Thyroid gland (tissue), 4 donors: ENCODE measurements around the gene LLGL1. TPM values are rescaled to one million over a fixed set of nuclear protein-coding genes. Genes with fewer than 3 reads are reported as not detected.
A peak's percentile ranks its signal among the peaks of the same experiment; 100 is the strongest.

Experiments used
- DNase-seq, 2 donors: peaks; one replicate each; pipeline ENCODE4 v3.0.0-alpha.2; 2019
- H3K27ac ChIP-seq, 3 donors: fragments of 200-600 bp; sonication (generic); 1 replicate in 2 of 3; 2 replicates in 1 of 3; pipeline ENCODE4 v1.5.1; 2016 to 2019; ENCODE audit warnings: mild to moderate bottlenecking in 1 of 3, moderate library complexity in 1 of 3
- H3K27me3 ChIP-seq: fragments of 200-600 bp; sonication (generic); one replicate; pipeline ENCODE4 v1.5.1; 2019
- H3K36me3 ChIP-seq, 2 donors: fragments of 200-600 bp; sonication (generic); one replicate each; pipeline ENCODE4 v1.5.1; 2016 to 2019
- H3K4me1 ChIP-seq, 2 donors: fragments of 200-600 bp; sonication (generic); one replicate each; pipeline ENCODE4 v1.5.1; 2017 to 2019
- H3K4me3 ChIP-seq, 3 donors: fragments of 200-600 bp; sonication (generic); replicated peaks in 1 of 3; 1 replicate in 2 of 3; 2 replicates in 1 of 3; pipeline ENCODE4 v1.5.1; 2016; ENCODE audit warnings: mild to moderate bottlenecking in 1 of 3
- H3K9me3 ChIP-seq: fragments of 200-600 bp; sonication (generic); one replicate; pipeline ENCODE4 v1.5.1; 2017
- CTCF ChIP-seq, 6 experiments: fragments of 200-600 bp in 3 of 6; fragments of 450-650 bp in 3 of 6; sonication (generic) in 3 of 6; IDR thresholded peaks; one replicate each; pipeline ENCODE4 v1.5.1; 2016 to 2019; ENCODE audit warnings: antibody characterized with exemption in 6 of 6, mild to moderate bottlenecking in 2 of 6, inconsistent platforms in 1 of 6, moderate library complexity in 1 of 6
- POLR2A ChIP-seq, 2 donors: fragments of 450-650 bp; IDR thresholded peaks; one replicate each; pipeline ENCODE4 v1.6.1; 2017; ENCODE audit warnings: antibody characterized with exemption in 2 of 2, mild to moderate bottlenecking in 2 of 2, moderate library complexity in 1 of 2
- WGBS, 2 donors: methylation state at CpG; one replicate each; pipeline ENCODE4 v1.1.5; 2017; 5-methylcytosine and 5-hydroxymethylcytosine counted together
- intact Hi-C: fragments of 100-400 bp; cut with DNase I; formaldehyde crosslinking; loops from one replicate; pipeline ENCODE4 v1.15.1; 2023
- total RNA-seq, 4 donors: library from RNA; depleted of rRNA; stranded (reverse); fragments of >200 nt; gene quantifications; one replicate each; pipeline ENCODE4 v1.2.3, GENCODE V29; 2016

LLGL1 gene
- total RNA-seq, 4 donors from 2014 or later: 14.5 to 19.4 (median 17.5) TPM

GRCh38 chr17:18257982-18258355 lies 32.5 kb downstream of the LLGL1 start:
- Histone ChIP-seq H3K27me3 (no peaks in the 10 kb centered on the region), H3K27ac (peak overlapping the region; percentile 84 to 97 (median 95)), H3K4me3 (peak overlapping the region; percentile 38 to 99 (median 62)), H3K36me3 (peaks cover 24 to 32% of the 10 kb centered on the region in 2 donors), H3K4me1 (peaks cover 38 to 50% of the 10 kb centered on the region in 2 donors), H3K9me3 (no peaks in the 10 kb centered on the region)
- intact Hi-C loops: loop anchor here (5.0 kb wide), 1 partner anchor 59 kb away; the partner anchor contains the start of gene SMCR8
- no peak for TF ChIP-seq CTCF (IDR thresholded peaks at IDR 0.05)
- peak in 1 of 2 donors; percentile 6 for TF ChIP-seq POLR2A (IDR thresholded peaks at IDR 0.05)
- 0% methylated on average over 8 to 9 of the region's 16 CpGs for WGBS, 2 donors
- DNase-seq: peak; percentile 83

GRCh38 chr17:18258356-18259038 lies 33.1 kb downstream of the LLGL1 start, which contains the start of gene FLII:
Gene FLII (minus strand): TSS chr17:18258738. CDS start chr17:18258690, 48 bp downstream.
- peak within 1 kb of the TSS; percentile 38 to 99 (median 62) for H3K4me3 ChIP-seq
- H3K36me3 ChIP-seq: peaks cover 24 to 32% of the 10 kb centered on the region in 2 donors
- DNase-seq: peak; percentile 56 to 64
- TF ChIP-seq POLR2A (IDR thresholded peaks at IDR 0.05) (peak; percentile 84 to 86), CTCF (IDR thresholded peaks at IDR 0.05) (no peak)
- H3K4me1 ChIP-seq: peaks cover 38 to 50% of the 10 kb centered on the region in 2 donors
- 5% methylated on average over 22 of the region's 71 CpGs; no CpG with 5 or more reads in 1 of the 2 donors for WGBS, 2 donors
- intact Hi-C loops: loop anchor here (5.0 kb wide), 1 partner anchor 59 kb away; the partner anchor contains the start of gene SMCR8
- no peaks in the 10 kb centered on the region for H3K9me3 ChIP-seq
- H3K27ac ChIP-seq: peak within 1 kb of the TSS; percentile 84 to 97 (median 95)
- H3K27me3 ChIP-seq: no peaks in the 10 kb centered on the region

- no peak for TF ChIP-seq POLR2A (IDR thresholded peaks at IDR 0.05)
- no peak for TF ChIP-seq CTCF (IDR thresholded peaks at IDR 0.05)
- intact Hi-C loops: loop anchor here (5.0 kb wide), 1 partner anchor 58 kb away; the partner anchor contains the start of gene SMCR8
- H3K4me1 ChIP-seq: peaks cover 38 to 50% of the 10 kb centered on the region in 2 donors
- H3K4me3 ChIP-seq: peak overlapping the region in 1 of 3 donors; percentile 67
- DNase-seq: no peak
- no peaks in the 10 kb centered on the region for H3K27me3 ChIP-seq
- H3K36me3 ChIP-seq: peaks cover 24 to 32% of the 10 kb centered on the region in 2 donors
- H3K27ac ChIP-seq: peak overlapping the region; percentile 43 to 96 (median 92)
- no peaks in the 10 kb centered on the region for H3K9me3 ChIP-seq
- WGBS, 2 donors: 75% methylated on average over 21 of the region's 22 CpGs
Observed at GRCh38 chr17:18259621-18260331, 34.3 kb downstream of the LLGL1 start.

- peak; percentile 98 for DNase-seq
- TF ChIP-seq CTCF (IDR thresholded peaks at IDR 0.05) (peak in 1 of 6 experiments; percentile 13), POLR2A (IDR thresholded peaks at IDR 0.05) (peak in 1 of 2 donors; percentile 81)
- Histone ChIP-seq H3K27ac (peak within 1 kb of the TSS; percentile 92 to 99 (median 96)), H3K9me3 (no peaks in the 10 kb centered on the region), H3K36me3 (peaks cover 31 to 32% of the 10 kb centered on the region in 2 donors), H3K4me1 (peaks cover 38 to 50% of the 10 kb centered on the region in 2 donors), H3K27me3 (no peaks in the 10 kb centered on the region), H3K4me3 (peak within 1 kb of the TSS; percentile 44 to 89 (median 67))
- 1% methylated on average over 31 of the region's 72 CpGs; no CpG with 5 or more reads in 1 of the 2 donors for WGBS, 2 donors
- intact Hi-C loops: no loop called here
Observed at GRCh38 chr17:18260332-18261145, 35.1 kb downstream of the LLGL1 start, which contains the start of gene MIEF2. Gene MIEF2 (plus strand): TSS chr17:18260662. CDS start chr17:18262721, 2,059 bp downstream.
